ENCODE measurements around the gene POLR2L.

Gene POLR2L

GRCh38 chr11:853682-854448 is 11.5 kb upstream of the POLR2L start:
- no peak for DNase-seq

- no peak for DNase-seq
Measured at GRCh38 chr11:852762-853161, 10.4 kb upstream of the POLR2L start.

DNA sequence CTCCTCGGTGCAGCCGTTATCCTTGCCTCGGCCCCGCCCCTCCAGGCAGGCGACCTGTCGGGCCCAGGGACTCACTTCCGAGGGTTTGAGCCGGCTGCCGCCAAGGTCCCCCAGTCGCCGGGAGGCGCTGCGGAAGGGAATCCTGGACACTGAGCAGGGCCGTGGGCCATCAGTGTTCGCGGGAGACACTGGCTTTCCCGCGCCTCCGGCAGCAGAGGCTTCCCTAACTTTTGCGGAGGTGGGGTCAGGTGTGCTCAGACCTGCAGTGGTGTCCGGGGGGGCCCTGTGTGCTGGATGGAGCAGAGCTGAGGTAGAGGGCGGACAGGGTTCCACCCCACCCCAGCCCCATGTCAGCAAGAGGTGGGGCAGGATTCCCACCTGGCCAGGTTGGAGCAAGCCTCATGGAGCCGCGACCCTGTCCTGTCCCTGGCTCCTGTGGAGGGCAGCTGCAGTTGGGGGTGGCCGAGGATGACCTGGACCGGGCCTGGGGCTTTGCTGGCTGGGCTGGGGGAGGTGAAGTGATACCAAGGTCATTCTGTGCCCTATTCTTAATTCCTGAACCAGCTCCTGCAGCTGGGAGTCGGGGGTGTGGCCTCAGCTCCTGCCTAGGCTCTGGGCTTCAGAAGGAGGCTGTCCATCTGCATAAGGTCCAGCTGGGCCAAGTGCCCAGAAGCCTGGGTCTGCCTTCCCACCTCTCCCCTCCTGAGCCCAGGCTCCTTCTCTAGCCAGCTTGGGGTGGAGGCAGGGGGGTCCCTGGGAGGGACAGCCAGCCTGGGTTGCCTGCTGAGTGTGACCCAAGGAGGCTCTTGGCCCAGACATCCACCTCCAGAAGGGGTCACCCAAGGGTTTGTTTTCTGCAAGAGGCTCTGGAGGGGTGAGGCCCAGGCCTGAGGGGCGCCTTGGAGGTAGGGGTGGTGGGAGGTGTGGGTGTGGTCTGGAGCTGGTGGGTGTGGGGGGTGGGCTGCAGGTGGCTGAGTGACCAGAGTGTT is 8.7 kb upstream of the POLR2L start:
- DNase-seq: no peak

DNA sequence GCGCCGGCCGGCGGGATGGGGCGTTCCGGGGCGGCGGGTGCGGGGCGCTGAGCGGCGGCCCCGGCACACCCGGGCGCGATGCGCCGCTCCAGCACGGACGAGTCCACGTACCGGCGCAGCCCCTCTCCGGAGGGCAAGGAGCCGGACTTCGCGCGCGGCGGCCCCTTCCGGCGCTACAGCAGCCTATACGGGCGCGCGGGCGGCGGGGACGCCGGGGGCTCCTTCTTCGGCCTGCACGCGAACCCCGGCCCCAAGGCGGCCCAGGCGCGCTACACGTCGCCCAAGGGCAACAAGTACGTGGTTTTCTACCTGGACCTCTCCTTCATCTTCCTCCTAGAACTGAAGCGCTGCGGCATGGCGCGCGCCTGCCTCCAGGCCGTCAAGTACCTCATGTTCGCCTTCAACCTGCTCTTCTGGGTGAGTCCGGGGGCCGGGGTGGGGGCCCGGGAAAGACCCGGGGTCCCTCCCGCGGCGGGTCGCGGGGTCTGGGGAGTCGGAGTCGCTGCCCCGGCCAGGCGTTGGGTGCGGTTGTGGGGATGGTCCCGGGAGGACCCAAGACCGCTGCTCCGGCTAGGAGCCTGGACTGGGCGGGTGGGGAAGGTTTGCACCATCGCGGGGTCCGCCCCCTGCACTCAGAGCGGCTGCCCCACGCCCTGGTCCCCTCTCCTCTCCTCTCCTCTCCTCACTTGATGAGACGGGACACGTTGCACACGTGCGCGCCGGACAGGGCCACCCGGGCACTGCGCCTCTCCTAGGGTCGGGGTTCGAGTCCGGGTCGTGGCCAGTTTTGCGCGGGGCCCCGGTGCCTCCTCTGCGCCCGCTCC is 7.8 kb upstream of the POLR2L start:
- DNase-seq: no peak

DNA sequence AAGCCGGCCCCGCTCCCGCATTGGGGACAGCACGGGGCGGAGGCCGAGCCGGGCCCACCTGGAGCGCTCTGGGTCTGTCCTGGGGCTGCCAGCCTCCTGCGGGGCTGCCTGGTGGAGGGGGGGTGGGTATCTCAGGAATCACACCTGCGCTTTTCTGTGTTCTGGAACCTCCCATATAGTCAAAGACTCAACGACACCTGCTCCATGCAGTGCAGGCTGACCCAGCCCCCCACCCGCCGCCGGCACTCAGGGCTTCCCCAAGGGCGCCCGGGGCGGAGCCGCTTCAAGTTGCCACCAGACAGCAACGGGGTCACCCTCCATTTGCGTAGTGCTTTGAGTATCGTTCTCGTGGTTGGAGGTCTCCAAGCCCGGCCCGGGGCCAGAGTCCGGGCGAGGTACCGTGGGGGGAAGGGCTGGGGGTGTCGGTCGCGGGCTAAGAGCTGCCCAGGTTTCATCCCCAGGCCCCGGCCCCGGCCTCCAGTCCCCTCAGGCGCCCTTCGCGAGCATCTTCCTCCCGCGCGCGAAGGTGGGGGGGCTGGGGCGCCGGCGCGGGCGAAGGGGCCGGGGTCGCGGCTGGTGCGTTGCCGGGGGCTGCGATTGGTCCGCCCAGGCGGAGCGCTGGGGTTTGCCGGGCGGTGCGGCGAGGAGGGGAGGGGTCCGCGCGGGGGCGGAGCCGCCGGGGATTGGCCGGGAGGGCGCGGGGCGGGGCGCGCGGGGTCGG is 6.9 kb upstream of the POLR2L start:
- DNase-seq: no peak

DNA sequence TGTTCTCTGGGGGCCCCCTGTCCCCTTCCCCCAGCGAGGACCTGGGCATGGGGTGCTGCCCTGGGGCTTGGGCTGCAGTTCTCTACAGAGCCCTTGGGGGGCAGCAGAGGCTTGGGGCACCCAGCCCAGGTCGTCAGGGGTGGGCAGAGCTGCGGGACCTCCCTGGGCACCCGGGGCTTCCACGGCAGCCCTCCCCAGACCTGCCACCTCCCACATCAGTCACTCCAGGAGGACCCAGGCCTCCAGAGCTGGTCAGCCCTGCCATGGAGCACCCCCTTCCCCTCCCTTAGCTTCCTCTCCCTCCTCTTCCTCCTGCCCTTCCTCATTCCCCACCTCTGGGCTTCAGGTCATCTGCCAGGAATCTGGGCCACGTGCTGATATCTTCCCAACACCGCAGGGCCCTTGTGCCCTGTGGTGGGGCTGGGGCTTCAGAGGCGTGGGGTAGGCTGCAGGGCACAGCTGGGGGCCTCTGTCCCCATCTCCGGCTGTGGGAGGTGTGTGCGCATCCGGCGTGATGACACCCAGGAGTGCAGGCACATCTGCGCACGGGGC is 6.1 kb upstream of the POLR2L start:
- no peak for DNase-seq

GRCh38 chr11:847876-848275 is 5.5 kb upstream of the POLR2L start:
- DNase-seq: no peak

- DNase-seq: no peak
Measured at GRCh38 chr11:846496-847098, 4.3 kb upstream of the POLR2L start.

- no peak for DNase-seq
Measured at GRCh38 chr11:845872-846495, 3.7 kb upstream of the POLR2L start.

DNA sequence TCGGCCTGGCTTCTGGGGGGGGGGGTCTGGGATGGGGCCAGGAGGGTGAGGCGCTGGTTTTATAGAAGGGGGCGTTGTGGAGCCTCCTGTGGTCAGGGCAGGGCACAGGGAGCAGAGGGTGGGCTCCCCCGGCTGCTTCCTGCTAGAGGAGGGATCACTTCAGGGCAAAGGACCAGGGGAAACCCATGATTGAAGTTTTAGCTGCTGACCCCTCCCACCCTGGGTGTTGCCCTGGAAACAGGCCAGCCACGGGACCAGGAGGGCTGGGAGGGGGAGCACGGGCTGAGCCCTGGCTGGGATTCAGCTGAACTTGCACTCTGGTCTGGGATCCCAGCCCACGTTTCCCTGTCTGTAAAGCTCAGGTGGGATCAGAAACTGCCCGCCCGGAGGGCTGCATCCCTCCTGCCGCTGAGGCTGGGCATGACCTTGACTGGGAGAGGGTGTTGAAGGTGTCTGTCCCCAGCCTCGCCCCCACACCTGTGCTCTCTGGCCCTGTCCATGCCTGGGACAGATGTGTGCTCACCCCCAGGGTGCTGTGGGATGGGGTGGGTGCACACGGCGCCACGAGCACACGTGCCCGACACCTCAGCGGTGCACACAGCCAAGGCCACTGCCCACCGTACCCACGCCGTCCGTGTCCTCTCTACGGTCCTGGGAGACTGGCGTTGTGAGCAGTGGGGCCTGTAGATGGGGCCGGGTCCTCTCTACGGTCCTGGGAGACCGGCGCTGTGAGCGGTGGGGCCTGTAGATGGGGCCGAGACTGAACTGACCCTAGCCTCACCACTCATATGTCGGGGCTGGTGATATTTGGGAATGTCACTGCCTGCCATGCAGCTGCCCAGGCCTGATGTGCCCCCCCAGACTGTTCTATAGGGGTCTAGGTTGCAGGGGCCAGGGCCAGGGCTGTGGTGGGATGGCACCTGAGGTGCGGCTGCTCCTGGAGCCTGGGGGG is 2.6 kb upstream of the POLR2L start:
- DNase-seq: no peak

DNA sequence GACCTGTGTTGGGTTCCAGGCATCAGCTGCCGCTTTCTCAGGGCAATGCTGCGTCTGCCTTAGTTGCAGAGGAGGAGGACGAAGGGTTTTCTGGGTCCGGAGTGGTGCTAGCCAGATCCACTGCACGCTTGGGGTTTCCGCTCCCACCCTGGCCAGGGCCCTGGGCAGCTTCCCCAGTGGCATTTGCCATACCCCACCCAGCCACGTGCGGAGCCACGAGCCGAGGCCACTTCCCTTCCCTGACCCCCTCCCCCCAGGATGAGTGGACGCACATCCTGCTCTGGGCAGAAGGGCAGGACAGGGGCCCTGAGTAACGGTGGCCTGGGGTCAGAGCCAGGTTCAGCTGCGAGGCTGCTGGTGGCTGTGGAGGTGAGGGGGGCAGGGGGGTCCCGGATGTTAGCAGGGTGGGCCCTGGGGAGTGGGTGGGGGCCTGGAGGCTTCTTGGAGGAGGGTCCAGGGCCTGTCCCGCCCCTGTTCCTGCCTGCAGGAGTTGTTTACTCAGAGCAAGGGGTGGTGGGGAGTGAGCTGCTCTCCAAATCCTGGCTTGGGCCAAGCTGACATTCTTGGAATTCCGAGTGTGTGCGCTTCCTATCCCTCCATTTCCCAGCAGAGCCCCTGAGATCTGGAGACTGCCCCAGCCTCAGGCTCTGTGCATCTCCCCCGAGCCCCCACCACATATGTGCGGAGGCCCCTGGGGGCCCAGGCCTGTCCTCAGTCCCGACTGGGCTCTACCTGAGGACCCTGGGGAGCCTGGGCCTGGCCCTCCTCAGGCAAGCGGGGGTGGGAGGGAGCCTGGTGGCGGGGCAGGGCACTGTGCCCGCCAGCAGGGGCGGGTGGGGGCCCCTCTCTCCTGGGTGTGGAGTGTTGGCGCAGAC is 1.7 kb upstream of the POLR2L start:
- DNase-seq: no peak

- DNase-seq: no peak
Measured at GRCh38 chr11:843086-843734, 881 bp upstream of the POLR2L start.

GRCh38 chr11:841981-842369 is 354 bp downstream of the POLR2L start:
- no peak for DNase-seq

GRCh38 chr11:839875-840617 is 2.3 kb downstream of the POLR2L start:
- DNase-seq: no peak

- DNase-seq: no peak
Measured at GRCh38 chr11:839280-839623, 3.1 kb downstream of the POLR2L start.

DNA sequence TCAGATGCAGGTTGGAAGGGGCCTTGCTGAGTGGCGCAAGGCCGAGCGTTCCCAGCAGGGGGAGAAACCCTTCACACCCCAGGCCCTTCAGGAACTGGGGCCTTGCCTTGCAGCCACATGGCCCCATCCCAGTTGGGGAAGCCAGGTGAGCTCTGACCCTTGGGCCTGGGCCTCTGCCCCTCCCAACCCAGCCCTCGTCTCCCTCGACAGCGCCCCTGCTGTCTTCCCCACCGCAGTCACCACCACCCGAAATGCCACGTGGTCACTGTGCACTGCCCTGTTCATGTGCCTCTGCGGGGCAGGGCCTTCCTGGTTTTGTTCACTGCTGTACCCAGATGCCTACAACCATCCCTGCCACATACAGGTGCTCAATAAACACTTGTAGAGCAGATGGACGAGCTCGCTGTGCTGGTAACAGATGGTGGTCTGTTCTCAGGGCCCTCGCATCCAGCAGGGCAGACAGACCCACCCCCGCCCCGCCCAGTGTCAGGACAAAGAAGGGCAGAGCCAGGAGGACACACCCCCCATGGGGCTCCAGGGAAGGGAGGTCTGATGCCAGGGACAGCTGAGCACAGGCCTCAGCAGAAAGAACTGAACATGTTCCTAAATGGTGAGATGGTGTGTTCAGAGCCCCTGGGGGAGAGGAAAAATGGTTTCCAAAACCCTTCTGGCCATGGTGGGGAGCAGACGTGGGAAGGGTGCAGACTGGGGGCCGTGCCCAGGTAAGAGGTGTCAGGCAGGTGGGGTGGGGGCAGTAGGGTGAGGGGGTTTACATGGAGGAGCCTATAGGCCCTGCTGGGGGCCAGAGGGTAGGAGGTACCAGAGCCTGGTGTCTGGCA is 3.7 kb downstream of the POLR2L start:
- DNase-seq: no peak

GRCh38 chr11:837990-838307 is 4.4 kb downstream of the POLR2L start:
- DNase-seq: no peak
